ENCODE data around the gene ERAP2.

DNA sequence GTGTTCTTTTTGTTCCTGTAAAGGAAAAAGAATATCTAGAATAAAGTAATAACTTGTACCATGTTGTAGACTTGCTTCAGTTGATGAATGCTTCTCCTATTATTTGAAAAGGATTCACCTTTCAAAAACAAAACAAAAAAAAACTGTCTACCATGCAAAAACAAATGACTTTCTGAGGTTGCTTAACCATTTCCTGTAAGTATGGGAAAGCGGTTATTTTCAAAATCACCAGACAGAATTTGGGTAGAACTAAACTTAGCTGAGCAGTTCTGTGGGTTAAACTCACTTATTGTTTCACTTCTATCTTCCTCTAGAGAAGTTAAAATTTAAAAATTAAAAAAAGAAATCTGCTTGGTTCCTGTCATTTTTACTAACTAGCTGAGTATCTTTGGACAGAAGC is 84.8 kb downstream of the ERAP2 start:
- TF ChIP-seq, protein P1, sequence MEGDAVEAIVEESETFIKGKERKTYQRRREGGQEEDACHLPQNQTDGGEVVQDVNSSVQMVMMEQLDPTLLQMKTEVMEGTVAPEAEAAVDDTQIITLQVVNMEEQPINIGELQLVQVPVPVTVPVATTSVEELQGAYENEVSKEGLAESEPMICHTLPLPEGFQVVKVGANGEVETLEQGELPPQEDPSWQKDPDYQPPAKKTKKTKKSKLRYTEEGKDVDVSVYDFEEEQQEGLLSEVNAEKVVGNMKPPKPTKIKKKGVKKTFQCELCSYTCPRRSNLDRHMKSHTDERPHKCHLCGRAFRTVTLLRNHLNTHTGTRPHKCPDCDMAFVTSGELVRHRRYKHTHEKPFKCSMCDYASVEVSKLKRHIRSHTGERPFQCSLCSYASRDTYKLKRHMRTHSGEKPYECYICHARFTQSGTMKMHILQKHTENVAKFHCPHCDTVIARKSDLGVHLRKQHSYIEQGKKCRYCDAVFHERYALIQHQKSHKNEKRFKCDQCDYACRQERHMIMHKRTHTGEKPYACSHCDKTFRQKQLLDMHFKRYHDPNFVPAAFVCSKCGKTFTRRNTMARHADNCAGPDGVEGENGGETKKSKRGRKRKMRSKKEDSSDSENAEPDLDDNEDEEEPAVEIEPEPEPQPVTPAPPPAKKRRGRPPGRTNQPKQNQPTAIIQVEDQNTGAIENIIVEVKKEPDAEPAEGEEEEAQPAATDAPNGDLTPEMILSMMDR (IDR thresholded peaks at IDR 0.05), result no peak
- no peak for TF ChIP-seq POLR2AphosphoS5 (IDR thresholded peaks at IDR 0.05)
- TF ChIP-seq POLR2A (IDR thresholded peaks at IDR 0.05), result no peak
